NCI-H2196 treated with DMSO at 0.1 percent for 48 hours (cell line): ENCODE results near the gene TEX50.
"Not testable (repeated sequence)": the region's sequence is repeated elsewhere in the genome, so short reads cannot be mapped to it uniquely, and the experiment has no call there.

Source experiments
- DNase-seq: peaks from one replicate; lab custom pipeline; 2025; ENCODE audit not compliant: unreplicated experiment; lab: John Stamatoyannopoulos, UW

TEX50 gene

GRCh38 chr1:173635116-173635515, at the start of gene TEX50:
TSS of gene TEX50 (plus strand) at chr1:173635338. CDS start at chr1:173635522, 184 bp downstream.
- no peak for DNase-seq

- no peak for DNase-seq
Measured at GRCh38 chr1:173590557-173590956, 44.6 kb upstream of the TEX50 start.

GRCh38 chr1:173591138-173591537, 44.0 kb upstream of the TEX50 start:
- not testable (repeated sequence) for DNase-seq

GRCh38 chr1:173596097-173596825, 38.9 kb upstream of the TEX50 start:
- no peak for DNase-seq

- no peak for DNase-seq
Measured at GRCh38 chr1:173601588-173601987, 33.5 kb upstream of the TEX50 start.

GRCh38 chr1:173603056-173603591, 32.0 kb upstream of the TEX50 start, which contains the start of gene SLC9C2:
TSS of gene SLC9C2 (minus strand) at chr1:173603072. CDS start at chr1:173601776, 1,296 bp downstream.
- DNase-seq: no peak

- DNase-seq: no peak
Measured at GRCh38 chr1:173608503-173609216, 26.5 kb upstream of the TEX50 start.

GRCh38 chr1:173613086-173613485, 22.1 kb upstream of the TEX50 start:
- DNase-seq: not testable (repeated sequence)

GRCh38 chr1:173616859-173617258, 18.3 kb upstream of the TEX50 start:
- no peak for DNase-seq

- no peak for DNase-seq
Measured at GRCh38 chr1:173627269-173627668, 7.9 kb upstream of the TEX50 start.

- no peak for DNase-seq
Measured at GRCh38 chr1:173628888-173629287, 6.2 kb upstream of the TEX50 start.

- not testable (repeated sequence) for DNase-seq
Measured at GRCh38 chr1:173637236-173638042, 2.3 kb downstream of the TEX50 start.

- DNase-seq: no peak
Measured at GRCh38 chr1:173638043-173639021, 3.2 kb downstream of the TEX50 start.

- no peak for DNase-seq
Measured at GRCh38 chr1:173639102-173639501, 4.0 kb downstream of the TEX50 start.

GRCh38 chr1:173642450-173643139, 7.5 kb downstream of the TEX50 start:
- not testable (repeated sequence) for DNase-seq

- no peak for DNase-seq
Measured at GRCh38 chr1:173646656-173647055, 11.5 kb downstream of the TEX50 start.

- no peak for DNase-seq
Measured at GRCh38 chr1:173648880-173649605, 13.9 kb downstream of the TEX50 start.

GRCh38 chr1:173660306-173660705, 25.2 kb downstream of the TEX50 start:
- no peak for DNase-seq

GRCh38 chr1:173661271-173661670, 26.1 kb downstream of the TEX50 start:
- no peak for DNase-seq
